Activated CD4-positive, alpha-beta memory T cell treated with anti-CD3 and anti-CD28 coated beads, Interleukin-2, amount 10 ng/mL, durations not matched to agents 7 days and 5 days (primary cell): Measurements from ENCODE around the gene HEPACAM. TPM values are rescaled to one million over a fixed set of nuclear protein-coding genes. Genes with fewer than 3 reads are reported as not detected.

ENCODE experiments used
- CTCF ChIA-PET: fragments of 350-600 bp; sonication (Branson Sonifier 250); formaldehyde crosslinking; loops from one replicate; lab custom pipeline; 2021; ENCODE audit warnings: antibody characterized with exemption, inconsistent platforms; lab: Charles Lee
- POLR2A ChIA-PET: fragments of 350-600 bp; sonication (Branson Sonifier 250); formaldehyde crosslinking; loops from one replicate; lab custom pipeline; 2021; ENCODE audit warnings: antibody characterized with exemption; lab: Charles Lee
- DNase-seq: peaks from one replicate; pipeline ENCODE4 v3.0.0-alpha.2; 2020
- H3K27ac Mint-ChIP-seq: one replicate; pipeline ENCODE4 v1.8.0; 2021; ENCODE audit warnings: mild to moderate bottlenecking, mixed read lengths
- H3K27me3 Mint-ChIP-seq: one replicate; pipeline ENCODE4 v1.8.0; 2021; ENCODE audit warnings: mixed read lengths
- H3K36me3 Mint-ChIP-seq: one replicate; pipeline ENCODE4 v1.8.0; 2021; ENCODE audit warnings: low read depth, mixed read lengths
- H3K4me1 Mint-ChIP-seq: one replicate; pipeline ENCODE4 v1.8.0; 2021; ENCODE audit warnings: mixed read lengths
- H3K4me3 Mint-ChIP-seq: one replicate; pipeline ENCODE4 v1.8.0; 2021; ENCODE audit warnings: mild to moderate bottlenecking, mixed read lengths
- H3K9me3 Mint-ChIP-seq: one replicate; pipeline ENCODE4 v1.8.0; 2021; ENCODE audit warnings: mixed read lengths
- total RNA-seq, 2 experiments: library from RNA; stranded (reverse); gene quantifications; one replicate each; pipeline ENCODE4 v1.2.3, GENCODE V29; 2021

HEPACAM gene
- total RNA-seq, 2 experiments from 2014 or later: not detected

DNA sequence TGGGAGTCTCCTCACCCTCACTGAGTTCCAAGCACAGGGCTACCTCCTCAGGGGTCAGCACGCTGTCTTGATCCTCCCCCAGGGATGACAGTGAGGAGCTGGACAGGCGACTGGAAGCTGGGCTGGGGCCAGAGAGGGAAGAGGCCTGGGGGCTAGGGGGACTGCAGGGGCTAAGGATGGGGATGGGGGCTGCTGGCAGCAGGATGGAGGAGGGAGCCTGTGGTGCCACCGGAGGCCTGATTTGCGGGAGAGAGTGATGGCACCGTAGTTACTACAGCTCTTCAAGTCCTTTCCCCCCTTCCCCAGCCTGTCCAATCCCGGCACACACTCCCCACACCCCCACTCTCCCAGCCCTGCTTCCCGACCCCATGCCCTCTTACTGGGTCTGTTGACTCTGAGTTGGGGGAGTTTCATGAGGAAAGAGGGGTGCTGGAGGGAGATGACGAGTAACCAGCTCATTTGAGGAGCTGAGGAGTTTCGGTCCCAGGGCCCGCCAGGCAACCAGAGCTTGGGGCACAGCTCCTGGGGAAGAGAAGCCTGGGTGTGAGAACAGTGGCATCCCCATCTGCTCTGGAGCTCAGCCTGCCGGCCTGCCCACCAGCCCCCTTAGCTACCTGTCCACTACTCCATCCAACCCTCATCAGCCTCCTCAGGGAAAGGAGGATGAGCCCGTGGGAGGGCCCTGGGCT, 48.7 kb downstream of the HEPACAM start:
- Mint-ChIP-seq H3K27me3 (peaks cover 9% of the 10 kb centered on the region), H3K9me3 (no peaks in the 10 kb centered on the region), H3K4me1 (no peaks in the 10 kb centered on the region), H3K4me3 (no peak overlapping the region), H3K36me3 (no peaks in the 10 kb centered on the region), H3K27ac (no peak overlapping the region)
- CTCF ChIA-PET: interaction anchor here (0.7 to 1.3 kb wide), 2 partner anchors 11 to 278 kb away, joined by 3 to 10 read pairs; partner anchors contain the start of gene PKNOX2
- no peak for DNase-seq
- POLR2A ChIA-PET: no interaction called here

DNA sequence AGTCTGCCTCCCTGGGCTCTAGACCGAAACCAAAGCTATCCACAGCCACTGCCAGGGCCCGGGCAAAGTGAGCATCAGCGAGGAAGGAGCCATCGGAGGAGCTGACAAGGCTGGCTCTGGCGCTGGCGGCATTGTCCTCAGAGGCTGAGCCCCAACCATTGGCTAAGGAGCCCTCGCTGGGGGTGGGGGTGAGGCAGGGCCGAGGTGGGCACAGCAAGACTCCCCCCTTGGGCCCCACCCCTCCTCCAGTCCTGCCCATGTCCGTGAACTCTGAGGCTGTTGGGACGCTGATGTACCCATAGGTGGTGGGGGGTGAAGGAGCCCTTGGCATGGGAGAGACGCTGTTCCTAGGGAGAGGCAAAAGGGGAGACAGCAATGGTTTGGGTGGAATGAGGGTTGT, 49.4 kb downstream of the HEPACAM start:
- H3K36me3 Mint-ChIP-seq: no peaks in the 10 kb centered on the region
- H3K27me3 Mint-ChIP-seq: peaks cover 9% of the 10 kb centered on the region
- ChIA-PET POLR2A (no interaction called here), CTCF (interaction anchor here (1.3 to 2.9 kb wide), 2 partner anchors 10 kb away, joined by 8 to 10 read pairs; no protein-coding TSS in a partner anchor)
- H3K9me3 Mint-ChIP-seq: no peaks in the 10 kb centered on the region
- no peak overlapping the region for H3K4me3 Mint-ChIP-seq
- no peak overlapping the region for H3K27ac Mint-ChIP-seq
- H3K4me1 Mint-ChIP-seq: no peaks in the 10 kb centered on the region
- no peak for DNase-seq

DNA sequence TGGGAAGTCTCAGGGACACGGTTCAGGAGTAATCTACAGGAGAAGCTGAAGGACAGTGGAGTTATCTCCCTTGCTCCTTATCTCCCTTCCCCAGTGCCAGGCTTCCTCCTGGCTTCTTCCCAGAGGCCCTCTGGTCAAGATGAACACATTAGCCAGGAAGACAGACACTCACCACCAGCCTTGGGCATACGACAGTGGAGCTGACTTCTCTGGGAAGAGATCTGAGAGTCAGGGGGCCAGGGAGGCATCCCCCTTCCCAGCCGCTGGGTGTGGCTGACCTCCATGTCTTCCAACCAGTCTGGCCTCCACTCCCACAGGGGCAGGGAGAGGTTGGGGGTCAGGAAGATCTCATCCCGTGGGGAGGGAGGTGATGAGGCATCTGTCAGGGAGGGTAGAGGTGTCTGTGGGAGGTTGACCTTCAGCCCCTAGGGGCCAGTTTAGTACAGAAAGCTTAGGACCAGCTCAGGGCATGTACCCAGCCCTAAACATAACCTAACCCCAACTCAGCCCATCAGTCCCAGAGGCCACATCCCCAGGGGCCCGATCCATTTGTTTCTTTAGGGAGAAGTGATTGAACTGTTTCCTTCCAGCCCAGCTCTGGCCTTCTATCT, 50.9 kb downstream of the HEPACAM start:
- Mint-ChIP-seq H3K27ac (no peak overlapping the region), H3K4me3 (no peak overlapping the region), H3K27me3 (peaks cover 9% of the 10 kb centered on the region), H3K9me3 (no peaks in the 10 kb centered on the region), H3K4me1 (no peaks in the 10 kb centered on the region), H3K36me3 (no peaks in the 10 kb centered on the region)
- no peak for DNase-seq
- CTCF ChIA-PET: interaction anchor here (2.9 kb wide), 1 partner anchor 9 kb away, joined by 8 read pairs; no protein-coding TSS in a partner anchor
- POLR2A ChIA-PET: no interaction called here

DNA sequence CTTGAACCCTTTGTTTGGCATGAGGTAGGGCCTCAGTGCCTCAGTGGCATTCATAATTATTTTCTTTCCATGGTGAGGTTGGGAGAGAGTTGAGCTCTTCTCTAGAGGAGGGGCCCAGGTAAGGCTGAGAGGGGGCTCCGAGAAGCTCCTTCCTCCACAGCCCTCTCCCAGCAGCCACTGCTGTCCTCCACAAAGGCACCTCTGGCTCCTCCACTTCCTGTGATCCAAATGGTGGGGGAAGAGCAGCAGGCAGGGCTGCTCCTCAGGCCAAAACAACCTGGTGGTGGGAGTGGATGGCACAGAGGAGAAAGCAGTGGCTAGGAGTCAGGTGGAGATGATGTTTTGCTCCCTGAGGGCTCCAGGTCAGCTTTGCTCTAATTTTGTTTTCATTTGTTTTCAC, 51.5 kb downstream of the HEPACAM start:
- no peaks in the 10 kb centered on the region for H3K9me3 Mint-ChIP-seq
- no peak overlapping the region for H3K4me3 Mint-ChIP-seq
- no peak overlapping the region for H3K27ac Mint-ChIP-seq
- DNase-seq: no peak
- ChIA-PET POLR2A (no interaction called here), CTCF (interaction anchor here (0.6 to 2.9 kb wide), 2 partner anchors 8 to 466 kb away, joined by 3 to 8 read pairs; no protein-coding TSS in a partner anchor)
- no peaks in the 10 kb centered on the region for H3K4me1 Mint-ChIP-seq
- peaks cover 5% of the 10 kb centered on the region for H3K27me3 Mint-ChIP-seq
- H3K36me3 Mint-ChIP-seq: no peaks in the 10 kb centered on the region

DNA sequence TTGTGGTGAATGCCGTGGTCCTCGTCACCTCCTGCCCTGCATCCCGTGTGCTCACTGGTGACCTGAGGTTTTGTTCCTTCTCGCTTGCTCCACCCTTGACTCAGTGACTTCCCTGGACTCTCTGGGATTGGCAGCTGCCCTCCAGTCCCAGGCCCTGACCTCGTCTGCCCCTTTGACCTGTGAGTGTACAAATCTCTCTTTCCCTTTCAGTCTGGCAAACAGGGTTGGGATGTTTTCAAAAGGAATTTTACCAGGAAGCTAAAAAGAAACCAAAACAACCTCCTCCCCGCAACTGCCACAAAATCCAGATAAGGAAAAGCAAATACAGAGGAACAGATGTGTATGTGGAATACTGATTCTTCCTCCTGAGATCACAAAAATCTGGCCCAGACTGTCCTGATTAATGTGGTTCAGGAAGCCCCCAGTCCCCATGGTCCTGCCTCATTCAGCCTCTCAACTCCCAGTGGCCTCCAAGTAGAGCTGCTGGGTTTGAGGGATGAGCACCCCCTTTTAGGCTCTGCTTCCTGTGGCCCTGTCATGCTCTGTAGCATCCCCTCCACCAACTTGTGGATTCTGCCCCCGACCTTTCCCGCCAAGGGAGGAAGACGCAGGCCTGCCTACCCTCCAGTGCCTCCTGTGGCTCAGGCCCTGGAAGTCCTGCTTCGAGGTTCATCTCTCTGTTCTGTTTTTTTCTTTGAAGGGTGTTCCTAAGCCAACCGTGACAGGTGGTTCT, 53.3 kb downstream of the HEPACAM start:
- H3K27me3 Mint-ChIP-seq: peaks cover 4% of the 10 kb centered on the region
- H3K4me1 Mint-ChIP-seq: peaks cover 4% of the 10 kb centered on the region
- no peak overlapping the region for H3K27ac Mint-ChIP-seq
- DNase-seq: no peak
- no peaks in the 10 kb centered on the region for H3K9me3 Mint-ChIP-seq
- POLR2A ChIA-PET: no interaction called here
- CTCF ChIA-PET: interaction anchor here (0.7 to 1.6 kb wide), 2 partner anchors 260 to 481 kb away, joined by 4 to 5 read pairs; no protein-coding TSS in a partner anchor
- no peaks in the 10 kb centered on the region for H3K36me3 Mint-ChIP-seq
- H3K4me3 Mint-ChIP-seq: no peak overlapping the region

DNA sequence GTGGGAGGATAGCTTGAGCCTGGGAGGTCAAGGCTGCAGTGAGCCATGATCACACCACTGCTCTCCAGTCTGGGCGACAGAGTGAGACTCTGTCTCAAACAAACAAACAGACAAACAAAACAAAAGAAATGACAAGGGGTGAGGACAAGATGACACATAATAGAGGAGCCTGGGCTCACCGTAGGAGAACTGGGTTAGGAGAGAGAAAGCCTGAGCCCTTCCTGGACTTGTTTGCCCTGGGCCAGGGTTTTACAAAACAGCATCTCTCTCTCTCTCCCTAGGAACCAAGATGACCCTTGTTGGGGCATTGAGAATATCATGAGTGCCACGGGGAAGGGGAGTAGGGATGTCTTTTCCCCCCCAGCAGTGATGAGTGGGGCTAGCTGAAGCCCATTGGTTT, 54.9 kb downstream of the HEPACAM start:
- ChIA-PET POLR2A (no interaction called here), CTCF (interaction anchor here (1.5 kb wide), 1 partner anchor 10 kb away, joined by 4 read pairs; no protein-coding TSS in a partner anchor)
- peaks cover 14% of the 10 kb centered on the region for H3K4me1 Mint-ChIP-seq

DNA sequence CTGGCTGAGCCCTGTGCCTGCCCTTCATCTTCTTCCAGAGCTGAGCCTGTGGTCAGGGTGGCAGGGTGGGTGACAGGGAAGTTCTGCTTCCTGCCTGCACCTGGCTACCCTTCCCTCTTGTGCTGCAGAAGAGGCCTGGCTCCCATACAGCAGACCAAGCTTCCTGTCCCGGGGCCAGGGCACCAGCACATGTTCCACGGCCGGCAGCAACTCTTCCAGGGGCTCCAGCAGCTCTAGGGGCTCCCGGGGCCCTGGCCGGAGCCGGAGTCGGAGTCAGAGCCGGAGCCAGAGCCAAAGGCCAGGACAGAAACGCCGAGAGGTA, 55.6 kb downstream of the HEPACAM start:
- no peaks in the 10 kb centered on the region for H3K9me3 Mint-ChIP-seq
- DNase-seq: no peak
- H3K27me3 Mint-ChIP-seq: peaks cover 7% of the 10 kb centered on the region
- no peak overlapping the region for H3K27ac Mint-ChIP-seq
- H3K36me3 Mint-ChIP-seq: no peaks in the 10 kb centered on the region
- POLR2A ChIA-PET: no interaction called here
- H3K4me3 Mint-ChIP-seq: no peak overlapping the region
- H3K4me1 Mint-ChIP-seq: peaks cover 20% of the 10 kb centered on the region
- CTCF ChIA-PET: no interaction called here

More for the DNA sequence above, 54.9 kb downstream of the HEPACAM start:
- no peaks in the 10 kb centered on the region for H3K36me3 Mint-ChIP-seq
- DNase-seq: no peak
- no peaks in the 10 kb centered on the region for H3K9me3 Mint-ChIP-seq
- H3K4me3 Mint-ChIP-seq: no peak overlapping the region
- no peak overlapping the region for H3K27ac Mint-ChIP-seq
- peaks cover under 1% of the 10 kb centered on the region for H3K27me3 Mint-ChIP-seq

DNA sequence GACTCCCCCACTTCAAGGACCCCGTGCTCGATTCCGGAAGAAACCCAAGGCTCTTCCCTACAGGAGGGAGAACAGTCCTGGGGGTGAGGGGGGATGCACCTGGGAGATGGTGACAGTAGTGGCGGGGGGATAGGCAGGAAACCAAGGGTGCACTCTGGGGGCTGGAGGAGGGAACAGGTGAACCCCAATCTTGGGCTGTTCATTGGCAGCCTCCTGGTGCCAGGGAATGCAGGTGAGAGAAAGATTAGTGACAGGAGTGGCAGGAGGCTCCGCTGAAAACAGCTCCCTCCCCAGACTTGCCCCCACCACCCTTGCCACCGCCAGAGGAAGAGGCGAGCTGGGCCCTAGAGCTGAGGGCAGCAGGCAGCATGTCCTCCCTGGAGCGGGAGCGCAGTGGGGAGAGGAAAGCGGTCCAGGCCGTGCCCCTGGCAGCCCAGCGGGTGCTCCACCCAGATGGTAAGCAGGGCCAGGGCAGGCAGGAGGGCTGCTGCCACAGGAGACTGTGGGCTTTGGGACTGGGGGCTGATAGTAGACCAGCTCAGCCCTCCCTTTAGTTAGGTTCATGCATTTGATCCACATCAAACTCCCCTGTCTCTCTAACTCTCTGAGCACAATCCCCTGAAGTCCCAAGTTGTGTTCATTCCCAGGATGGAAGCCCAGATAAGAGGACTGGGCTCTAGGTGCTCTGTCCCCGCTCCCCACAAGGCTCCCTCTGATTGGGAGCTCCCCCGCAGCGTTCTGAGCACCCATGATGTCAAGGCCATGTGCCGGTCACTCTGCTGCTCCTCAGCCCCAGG, 56.2 kb downstream of the HEPACAM start:
- no peak overlapping the region for H3K27ac Mint-ChIP-seq
- no peak for DNase-seq
- CTCF ChIA-PET: no interaction called here
- H3K36me3 Mint-ChIP-seq: no peaks in the 10 kb centered on the region
- H3K9me3 Mint-ChIP-seq: no peaks in the 10 kb centered on the region
- H3K27me3 Mint-ChIP-seq: peaks cover 12% of the 10 kb centered on the region
- POLR2A ChIA-PET: no interaction called here
- H3K4me3 Mint-ChIP-seq: no peak overlapping the region
- H3K4me1 Mint-ChIP-seq: peaks cover 20% of the 10 kb centered on the region

DNA sequence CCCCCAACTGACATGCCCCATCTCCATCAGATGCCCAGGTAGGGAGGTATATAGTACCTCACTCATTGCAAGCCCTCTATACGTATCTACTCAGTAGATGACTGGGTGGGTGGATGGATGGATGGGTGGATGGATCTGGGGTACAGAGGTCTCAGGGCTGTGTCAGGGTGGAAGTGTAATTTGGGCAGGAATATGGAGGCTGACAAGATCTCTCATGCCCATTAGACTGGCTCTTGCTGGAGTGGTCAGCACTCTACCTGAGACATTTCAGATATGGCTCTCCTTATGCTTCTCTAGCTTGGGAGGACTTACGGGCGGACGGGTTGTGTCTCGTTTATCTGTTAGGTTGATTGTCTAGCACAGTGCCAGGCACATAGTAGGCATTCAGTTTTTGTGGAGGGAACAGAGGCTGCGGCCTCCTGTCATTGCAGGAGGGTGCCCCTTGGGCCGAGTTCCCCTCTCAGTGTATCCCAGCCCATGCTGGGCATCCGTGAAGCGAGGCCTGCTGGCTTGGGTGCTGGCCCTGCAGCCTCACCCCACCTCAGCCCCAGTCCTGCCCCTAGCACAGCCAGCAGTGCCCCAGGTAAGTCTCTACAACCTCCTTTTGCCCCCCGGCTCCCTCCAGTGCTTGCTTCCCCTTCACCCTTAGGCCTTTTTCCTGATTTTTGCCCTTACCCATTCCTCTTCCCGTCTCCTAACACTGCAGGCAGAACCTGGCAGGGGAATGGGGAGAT, 56.9 kb downstream of the HEPACAM start:
- Mint-ChIP-seq H3K27me3 (peaks cover 18% of the 10 kb centered on the region), H3K4me1 (peaks cover 20% of the 10 kb centered on the region), H3K4me3 (no peak overlapping the region), H3K36me3 (no peaks in the 10 kb centered on the region), H3K27ac (no peak overlapping the region), H3K9me3 (no peaks in the 10 kb centered on the region)
- no peak for DNase-seq
- ChIA-PET POLR2A (interaction anchor here (1.0 kb wide), 1 partner anchor 74 kb away, joined by 3 read pairs; no protein-coding TSS in a partner anchor), CTCF (interaction anchor here (1.1 kb wide), 1 partner anchor 42 kb away, joined by 3 read pairs; no protein-coding TSS in a partner anchor)

DNA sequence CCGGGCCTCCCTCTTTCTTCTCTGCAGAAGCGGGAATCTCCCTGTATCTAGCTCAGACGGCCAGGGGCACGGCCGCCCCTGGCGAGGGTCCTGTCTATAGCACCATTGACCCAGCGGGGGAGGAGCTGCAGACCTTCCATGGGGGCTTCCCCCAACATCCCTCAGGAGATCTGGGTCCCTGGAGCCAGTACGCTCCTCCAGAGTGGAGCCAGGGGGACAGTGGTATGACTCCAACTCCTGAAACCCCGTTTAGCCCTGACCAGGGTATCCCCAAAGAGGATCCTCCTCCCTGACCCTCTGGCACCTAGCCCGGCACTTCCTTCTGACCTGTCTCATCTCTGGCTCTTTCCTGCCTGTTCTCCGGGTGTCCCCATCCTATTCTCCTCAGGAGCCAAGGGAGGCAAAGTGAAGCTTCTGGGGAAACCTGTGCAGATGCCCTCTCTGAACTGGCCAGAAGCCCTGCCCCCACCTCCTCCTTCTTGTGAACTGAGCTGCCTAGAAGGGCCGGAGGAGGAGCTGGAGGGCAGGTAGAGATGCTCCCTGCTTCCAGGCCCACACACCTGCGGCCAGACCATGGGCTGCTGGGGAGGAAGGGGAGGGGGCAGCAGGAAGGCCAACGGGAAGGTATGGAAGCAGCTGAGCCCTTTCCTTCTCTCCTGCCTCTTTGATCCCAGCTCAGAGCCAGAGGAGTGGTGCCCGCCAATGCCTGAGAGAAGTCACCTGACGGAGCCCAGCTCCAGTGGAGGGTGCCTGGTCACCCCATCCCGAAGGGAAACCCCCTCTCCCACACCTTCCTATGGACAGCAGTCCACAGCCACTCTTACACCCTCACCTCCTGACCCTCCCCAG, 57.7 kb downstream of the HEPACAM start:
- POLR2A ChIA-PET: interaction anchor here (0.7 to 1.0 kb wide), 2 partner anchors 75 to 76 kb away, joined by 3 read pairs; partner anchors contain the start of gene CCDC15

DNA sequence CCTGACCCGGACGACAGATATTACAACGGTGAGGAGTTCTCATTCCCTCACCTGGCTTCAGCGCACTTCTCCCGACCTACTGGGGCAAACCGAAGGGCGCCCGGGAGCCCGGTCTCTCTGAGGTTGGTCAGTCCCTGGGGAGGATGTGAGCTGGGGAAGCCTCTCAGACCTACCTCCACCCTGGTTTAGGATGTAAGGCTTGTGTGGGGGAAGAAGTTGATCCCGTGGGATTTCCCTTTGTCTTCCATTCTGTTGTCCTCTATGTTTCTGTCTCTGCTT, 58.3 kb downstream of the HEPACAM start:
- H3K4me3 Mint-ChIP-seq: peak overlapping the region; percentile 79
- peaks cover 30% of the 10 kb centered on the region for H3K27me3 Mint-ChIP-seq
- CTCF ChIA-PET: interaction anchor here (0.6 to 2.0 kb wide), 3 partner anchors 41 to 206 kb away, joined by 3 to 4 read pairs (median 3); no protein-coding TSS in a partner anchor
- H3K9me3 Mint-ChIP-seq: no peaks in the 10 kb centered on the region
- POLR2A ChIA-PET: interaction anchor here (0.7 kb wide), 1 partner anchor 77 kb away, joined by 3 read pairs; the partner anchor contains the start of gene CCDC15
- no peak overlapping the region for H3K27ac Mint-ChIP-seq
- no peak for DNase-seq
- H3K4me1 Mint-ChIP-seq: peaks cover 20% of the 10 kb centered on the region
- H3K36me3 Mint-ChIP-seq: no peaks in the 10 kb centered on the region

More for the DNA sequence above, 57.7 kb downstream of the HEPACAM start:
- Mint-ChIP-seq H3K4me3 (peak overlapping the region; percentile 79), H3K27ac (no peak overlapping the region), H3K27me3 (peaks cover 26% of the 10 kb centered on the region), H3K36me3 (no peaks in the 10 kb centered on the region), H3K9me3 (no peaks in the 10 kb centered on the region), H3K4me1 (peaks cover 20% of the 10 kb centered on the region)
- CTCF ChIA-PET: interaction anchor here (0.6 to 1.1 kb wide), 2 partner anchors 41 to 176 kb away, joined by 3 read pairs; no protein-coding TSS in a partner anchor
- no peak for DNase-seq
